K562 (cell line): ENCODE data around the gene RPH3AL. TPM values are rescaled to one million over a fixed set of nuclear protein-coding genes. Genes with fewer than 3 reads are reported as not detected.

Experiments used
- ATAC-seq: fragments of 200-7000 bp; cut with Tn5 transposase; 3 replicates; pipeline ENCODE4 v1.9.1; 2020; ENCODE audit warnings: moderate library complexity
- BruUV-seq: library from RNA; stranded (reverse); fragments of 400-500 nt; replicated peaks from 2 replicates; lab custom pipeline; 2021; lab: Mats Ljungman, UMichigan
- CTCF ChIA-PET: fragments of 300-600 bp; formaldehyde crosslinking; extraction: SDS; loops from one replicate; lab custom pipeline; 2021; ENCODE audit warnings: low intra/inter-chr PET ratio; lab: Yijun Ruan, JAX
- POLR2A ChIA-PET: fragments of 300-600, 350-650 bp; sonication (Branson Sonifier 250); formaldehyde crosslinking; extraction: SDS; loops from one replicate; lab custom pipeline; 2021; ENCODE audit warnings: antibody characterized with exemption, inconsistent platforms; lab: Yijun Ruan, JAX
- DNase-seq, 4 experiments: peaks; one replicate each; pipeline versions ENCODE4 v3.0.0 to v3.0.0-alpha.2; 2011 to 2018; ENCODE audit warnings: low spot score in 3 of 4, mixed read lengths in 3 of 4; ENCODE audit errors: extremely low read depth in 1 of 4
- FAIRE-seq: peaks from 2 replicates; lab custom pipeline; 2011; peaks lifted over from hg19 to GRCh38; lab: Jason Lieb, UNC
- H2AFZ ChIP-seq: 2 replicates; pipeline ENCODE4 v1.6.0; 2011; ENCODE audit warnings: low read depth, low read length, control low read depth, inconsistent platforms
- H3K27ac ChIP-seq: fragments of 200-600 bp; 3 replicates; pipeline ENCODE4 v1.8.0; 2011; ENCODE audit warnings: low read depth, mild to moderate bottlenecking, control low read depth, inconsistent platforms, low read length, moderate library complexity, mixed read lengths; ENCODE audit errors: extremely low read depth
- H3K27me3 ChIP-seq, 2 experiments: fragments of 300-600 bp in 1 of 2; 2 replicates in 1 of 2; 3 replicates in 1 of 2; pipeline versions ENCODE4 v1.6.0 to v1.8.0; 2011; ENCODE audit warnings: inconsistent platforms in 2 of 2, low read length in 2 of 2, mild to moderate bottlenecking in 1 of 2, mixed read lengths in 1 of 2, moderate library complexity in 1 of 2; ENCODE audit not compliant: control insufficient read depth in 2 of 2, insufficient read depth in 2 of 2
- H3K36me3 ChIP-seq: fragments of 300-600 bp; 3 replicates; pipeline ENCODE4 v1.8.0; 2011; ENCODE audit warnings: mild to moderate bottlenecking, low read length, inconsistent platforms; ENCODE audit not compliant: control insufficient read depth, insufficient read depth
- H3K4me1 ChIP-seq, 2 experiments: fragments of 200-600 bp in 1 of 2; replicated peaks in 1 of 2; 2 replicates in 1 of 2; 3 replicates in 1 of 2; pipeline versions ENCODE4 v1.5.1 to v1.8.0; 2011; ENCODE audit warnings: inconsistent platforms in 2 of 2, low read length in 2 of 2, mild to moderate bottlenecking in 1 of 2, mixed read lengths in 1 of 2, moderate library complexity in 1 of 2; ENCODE audit not compliant: control insufficient read depth in 2 of 2, insufficient read depth in 2 of 2
- H3K4me2 ChIP-seq: 2 replicates; pipeline ENCODE4 v1.6.1; 2011; ENCODE audit warnings: low read length, control low read depth, inconsistent platforms, mixed read lengths; ENCODE audit not compliant: insufficient read depth
- H3K4me3 ChIP-seq: fragments of 200-600 bp; sonication (generic), shearing (Covaris generic); 2 replicates; pipeline ENCODE4 v1.5.1; 2016; ENCODE audit warnings: control low read depth, inconsistent platforms
- H3K79me2 ChIP-seq: fragments of 200-600 bp; 3 replicates; pipeline ENCODE4 v1.8.0; 2011; ENCODE audit warnings: low read length, inconsistent platforms; ENCODE audit not compliant: control insufficient read depth, insufficient read depth
- H3K9ac ChIP-seq, 2 experiments: 2 replicates each; pipeline versions ENCODE4 v1.6.0 to v1.6.1; 2011; ENCODE audit warnings: low read depth in 2 of 2, low read length in 2 of 2, control low read depth in 1 of 2, inconsistent platforms in 1 of 2, mild to moderate bottlenecking in 1 of 2, mixed read lengths in 1 of 2; ENCODE audit not compliant: insufficient read depth in 1 of 2
- H3K9me1 ChIP-seq: one replicate; pipeline ENCODE4 v1.6.0; 2011; ENCODE audit warnings: inconsistent platforms, mild to moderate bottlenecking, low read length, moderate library complexity; ENCODE audit not compliant: control insufficient read depth, insufficient read depth
- H3K9me3 ChIP-seq: replicated peaks from 2 replicates; pipeline ENCODE4 v1.5.1; 2011; ENCODE audit warnings: low read depth, low read length, inconsistent platforms; ENCODE audit not compliant: control insufficient read depth, insufficient read depth
- H4K20me1 ChIP-seq: replicated peaks from 2 replicates; pipeline ENCODE4 v1.6.1; 2011; ENCODE audit warnings: low read length, inconsistent platforms, mixed read lengths; ENCODE audit not compliant: control insufficient read depth, insufficient read depth
- ETV1 ChIP-seq: fragments of 450-650 bp; conservative IDR thresholded peaks from 2 replicates; pipeline ENCODE4 v1.6.1; 2016; ENCODE audit warnings: missing genetic modification characterization, control low read depth, low read depth, missing compliant biosample characterization
- MAFF ChIP-seq: IDR thresholded peaks from 2 replicates; pipeline ENCODE4 v1.6.1; 2012; ENCODE audit warnings: low read length, improper control_type of control experiment
- PHF8 ChIP-seq: fragments of 200-600 bp; sonication (generic); IDR thresholded peaks from 2 replicates; pipeline ENCODE4 v1.6.1; 2012; ENCODE audit warnings: mixed run types, mild to moderate bottlenecking, inconsistent platforms, low read length, moderate library complexity, borderline replicate concordance
- PML ChIP-seq: IDR thresholded peaks from 2 replicates; pipeline ENCODE4 v1.6.1; 2012; ENCODE audit warnings: low read length, inconsistent platforms
- SMARCA4 ChIP-seq: fragments of 450-650 bp; IDR thresholded peaks from 2 replicates; pipeline ENCODE4 v1.6.1; 2016
- SNIP1 ChIP-seq: fragments of 450-650 bp; IDR thresholded peaks from 2 replicates; pipeline ENCODE4 v1.7.1; 2017; ENCODE audit warnings: low read depth, mild to moderate bottlenecking
- TSC22D4 ChIP-seq: fragments of 450-650 bp; IDR thresholded peaks from 2 replicates; pipeline ENCODE4 v1.6.1; 2016; ENCODE audit warnings: missing genetic modification characterization, missing biosample characterization, control low read depth
- ZNF274 ChIP-seq: IDR thresholded peaks from 2 replicates; pipeline ENCODE4 v1.6.1; 2011; ENCODE audit warnings: low read depth, mild to moderate bottlenecking, low read length, moderate library complexity, borderline replicate concordance
- ZNF3 ChIP-seq: fragments of 250-450 bp; sonication (Bioruptor Pico); IDR thresholded peaks from 2 replicates; pipeline ENCODE4 v1.5.0; 2021; ENCODE audit warnings: mild to moderate bottlenecking, moderate library complexity
- ZNF444 ChIP-seq: fragments of 250-450 bp; sonication (Bioruptor Pico); IDR thresholded peaks from 2 replicates; pipeline ENCODE4 v1.4.0; 2020; ENCODE audit warnings: mild to moderate bottlenecking, moderate library complexity
- ZNF764 ChIP-seq: fragments of 250-450 bp; sonication (Bioruptor Pico); IDR thresholded peaks from 2 replicates; pipeline ENCODE4 v1.4.0; 2020; ENCODE audit warnings: low read depth, mild to moderate bottlenecking, moderate library complexity
- WGBS: fragments of 100-300 bp; shearing (Covaris generic); methylation state at CpG from one replicate; pipeline ENCODE4 v1.1.6; 2016; ENCODE audit warnings: low coverage, mixed read lengths; ENCODE audit not compliant: insufficient coverage; ENCODE audit errors: missing lambda C conversion rate; 5-methylcytosine and 5-hydroxymethylcytosine counted together
- in situ Hi-C: fragments of 300-500 bp; cut with MboI; formaldehyde crosslinking; loops from 4 replicates; pipeline ENCODE4 v1.15.0; 2018; ENCODE audit warnings: inconsistent platforms, mixed read lengths
- intact Hi-C: fragments of 100-400 bp; cut with micrococcal nuclease; formaldehyde crosslinking; loops from 2 replicates; pipeline ENCODE4 v1.14.2; 2022
- polyA plus RNA-seq, 8 experiments: library from polyadenylated mRNA; depleted of rRNA in 4 of 8; stranded (reverse) in 5 of 8; unstranded in 3 of 8; fragments of >200 nt; fragmentation: Nextera tagmentation in 2 of 8; fragmentation: Illumina TruSeq in 1 of 8; extraction: Ambion mirVana in 2 of 8; extraction: Trizol in 1 of 8; gene quantifications; 2 replicates each; pipeline versions ENCODE4 v1.2.1 to v1.2.3, GENCODE V29; 2011 to 2014; ENCODE audit warnings: inconsistent platforms in 1 of 8, missing spikeins in 1 of 8
- total RNA-seq, 7 experiments: library from RNA; depleted of rRNA in 6 of 7; stranded (reverse); fragments of >200 nt in 6 of 7; fragmentation: Illumina TruSeq in 2 of 7; extraction: Trizol in 2 of 7; gene quantifications; 2 replicates each; pipeline versions ENCODE4 v1.2.1 to v1.2.3, GENCODE V29; 2011 to 2021; ENCODE audit warnings: low replicate concordance in 1 of 7
- TF ChIP-seq, protein P1 (sequence below), 3 experiments: IDR thresholded peaks in 2 of 3; conservative IDR thresholded peaks in 1 of 3; 2 replicates each; pipeline ENCODE4 v1.5.1; 2011 to 2012; ENCODE audit warnings: low read length in 3 of 3, mild to moderate bottlenecking in 3 of 3, control low read depth in 2 of 3, improper control_type of control experiment in 1 of 3, inconsistent platforms in 1 of 3, low read depth in 1 of 3, mixed read lengths in 1 of 3, moderate library complexity in 1 of 3; ENCODE audit not compliant: insufficient read depth in 2 of 3
- TF ChIP-seq, protein P2 (sequence below): fragments of 450-650 bp; formaldehyde crosslinking; IDR thresholded peaks from 2 replicates; pipeline ENCODE4 v1.4.0; 2020; ENCODE audit warnings: mild to moderate bottlenecking, moderate library complexity
- TF ChIP-seq, protein P3 (sequence below): sonication (generic); formaldehyde crosslinking; IDR thresholded peaks from 2 replicates; pipeline ENCODE4 v1.8.0; 2022; ENCODE audit warnings: mild to moderate bottlenecking, missing genetic modification reagents

Gene RPH3AL
- total and polyA plus RNA-seq, 9 of the 15 experiments (the other 6 are each of a cell fraction or from before 2014, with no cell fraction given): 0.18 to 1.7 (median 0.39) TPM

DNA sequence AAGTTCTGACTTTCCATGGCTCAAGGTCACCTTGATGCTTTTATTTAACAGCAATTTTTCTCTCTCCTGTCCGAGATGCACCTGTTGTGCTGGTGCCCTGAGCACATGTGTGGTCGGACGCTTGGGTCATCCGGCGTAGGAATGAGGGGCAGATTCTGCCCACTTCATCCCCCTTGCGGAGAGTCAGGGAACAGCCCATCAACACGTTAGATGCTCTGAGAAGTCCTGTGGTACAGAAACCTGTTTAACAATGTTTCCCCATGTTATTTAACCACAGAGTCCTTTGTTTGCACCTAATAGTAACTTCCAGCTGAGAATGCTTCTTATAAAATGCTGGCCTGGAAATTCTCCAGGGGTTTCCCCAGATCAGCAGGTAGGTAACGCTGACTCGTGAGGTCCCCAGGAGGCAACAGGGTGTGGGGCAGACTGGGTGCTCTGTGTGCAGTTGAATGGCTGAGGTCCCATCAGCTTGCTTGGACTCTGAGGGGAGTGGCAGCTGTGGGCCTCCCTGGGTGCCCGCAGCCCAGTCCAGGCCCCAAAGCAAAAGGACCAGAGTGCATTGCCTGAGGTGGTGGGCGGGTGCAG is 189.0 kb downstream of the RPH3AL start (continued):
- TF ChIP-seq TSC22D4 (no peak), SNIP1 (no peak)
- TF ChIP-seq, protein P1, sequence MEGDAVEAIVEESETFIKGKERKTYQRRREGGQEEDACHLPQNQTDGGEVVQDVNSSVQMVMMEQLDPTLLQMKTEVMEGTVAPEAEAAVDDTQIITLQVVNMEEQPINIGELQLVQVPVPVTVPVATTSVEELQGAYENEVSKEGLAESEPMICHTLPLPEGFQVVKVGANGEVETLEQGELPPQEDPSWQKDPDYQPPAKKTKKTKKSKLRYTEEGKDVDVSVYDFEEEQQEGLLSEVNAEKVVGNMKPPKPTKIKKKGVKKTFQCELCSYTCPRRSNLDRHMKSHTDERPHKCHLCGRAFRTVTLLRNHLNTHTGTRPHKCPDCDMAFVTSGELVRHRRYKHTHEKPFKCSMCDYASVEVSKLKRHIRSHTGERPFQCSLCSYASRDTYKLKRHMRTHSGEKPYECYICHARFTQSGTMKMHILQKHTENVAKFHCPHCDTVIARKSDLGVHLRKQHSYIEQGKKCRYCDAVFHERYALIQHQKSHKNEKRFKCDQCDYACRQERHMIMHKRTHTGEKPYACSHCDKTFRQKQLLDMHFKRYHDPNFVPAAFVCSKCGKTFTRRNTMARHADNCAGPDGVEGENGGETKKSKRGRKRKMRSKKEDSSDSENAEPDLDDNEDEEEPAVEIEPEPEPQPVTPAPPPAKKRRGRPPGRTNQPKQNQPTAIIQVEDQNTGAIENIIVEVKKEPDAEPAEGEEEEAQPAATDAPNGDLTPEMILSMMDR (IDR thresholded peaks at IDR 0.05 in 2 of 3, conservative IDR thresholded peaks at IDR 0.05 in 1 of 3; ENCODE audit: insufficient read depth in 2 of 3, low read depth in 1 of 3, low read length in 3 of 3): peak; percentile 39 to 54 (median 48)

DNA sequence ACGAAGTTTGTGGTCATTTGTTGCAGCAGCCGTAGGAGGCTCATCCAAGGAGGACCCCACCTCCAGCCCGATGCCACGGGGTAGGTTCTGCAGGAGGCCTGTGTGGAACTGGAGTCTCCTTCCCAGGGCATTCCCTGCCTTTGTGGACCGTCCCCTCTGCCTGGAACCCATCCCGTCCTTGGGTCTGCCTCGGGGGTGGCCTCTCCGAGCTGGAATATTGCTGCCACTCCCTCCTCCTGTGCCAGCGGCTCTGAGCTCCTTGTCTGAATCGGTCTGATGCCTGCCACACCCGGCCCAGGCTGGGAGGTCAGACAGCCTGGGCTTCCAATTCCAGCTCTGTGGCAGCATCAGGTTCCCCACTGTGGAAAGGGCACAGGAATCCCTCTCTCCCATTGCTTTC is 189.9 kb downstream of the RPH3AL start:
- H3K9me3 ChIP-seq: no peaks in the 10 kb centered on the region
- no peaks in the 10 kb centered on the region for H3K36me3 ChIP-seq
- ATAC-seq: no peak
- H2AFZ ChIP-seq: no peak overlapping the region
- no peaks in the 10 kb centered on the region for H3K79me2 ChIP-seq
- H3K4me2 ChIP-seq: no peak overlapping the region
- no peak overlapping the region for H3K9ac ChIP-seq
- TF ChIP-seq PHF8 (no peak), ETV1 (tag) (no peak), ZNF764 (CRISPR knock-in tag) (no peak), PML (no peak), MAFF (no peak), ZNF274 (no peak), ZNF444 (CRISPR knock-in tag) (no peak), ZNF3 (CRISPR knock-in tag) (no peak), SMARCA4 (no peak)
- TF ChIP-seq, protein P2, sequence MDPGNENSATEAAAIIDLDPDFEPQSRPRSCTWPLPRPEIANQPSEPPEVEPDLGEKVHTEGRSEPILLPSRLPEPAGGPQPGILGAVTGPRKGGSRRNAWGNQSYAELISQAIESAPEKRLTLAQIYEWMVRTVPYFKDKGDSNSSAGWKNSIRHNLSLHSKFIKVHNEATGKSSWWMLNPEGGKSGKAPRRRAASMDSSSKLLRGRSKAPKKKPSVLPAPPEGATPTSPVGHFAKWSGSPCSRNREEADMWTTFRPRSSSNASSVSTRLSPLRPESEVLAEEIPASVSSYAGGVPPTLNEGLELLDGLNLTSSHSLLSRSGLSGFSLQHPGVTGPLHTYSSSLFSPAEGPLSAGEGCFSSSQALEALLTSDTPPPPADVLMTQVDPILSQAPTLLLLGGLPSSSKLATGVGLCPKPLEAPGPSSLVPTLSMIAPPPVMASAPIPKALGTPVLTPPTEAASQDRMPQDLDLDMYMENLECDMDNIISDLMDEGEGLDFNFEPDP (CRISPR knock-in tag): no peak
- TF ChIP-seq, protein P3, sequence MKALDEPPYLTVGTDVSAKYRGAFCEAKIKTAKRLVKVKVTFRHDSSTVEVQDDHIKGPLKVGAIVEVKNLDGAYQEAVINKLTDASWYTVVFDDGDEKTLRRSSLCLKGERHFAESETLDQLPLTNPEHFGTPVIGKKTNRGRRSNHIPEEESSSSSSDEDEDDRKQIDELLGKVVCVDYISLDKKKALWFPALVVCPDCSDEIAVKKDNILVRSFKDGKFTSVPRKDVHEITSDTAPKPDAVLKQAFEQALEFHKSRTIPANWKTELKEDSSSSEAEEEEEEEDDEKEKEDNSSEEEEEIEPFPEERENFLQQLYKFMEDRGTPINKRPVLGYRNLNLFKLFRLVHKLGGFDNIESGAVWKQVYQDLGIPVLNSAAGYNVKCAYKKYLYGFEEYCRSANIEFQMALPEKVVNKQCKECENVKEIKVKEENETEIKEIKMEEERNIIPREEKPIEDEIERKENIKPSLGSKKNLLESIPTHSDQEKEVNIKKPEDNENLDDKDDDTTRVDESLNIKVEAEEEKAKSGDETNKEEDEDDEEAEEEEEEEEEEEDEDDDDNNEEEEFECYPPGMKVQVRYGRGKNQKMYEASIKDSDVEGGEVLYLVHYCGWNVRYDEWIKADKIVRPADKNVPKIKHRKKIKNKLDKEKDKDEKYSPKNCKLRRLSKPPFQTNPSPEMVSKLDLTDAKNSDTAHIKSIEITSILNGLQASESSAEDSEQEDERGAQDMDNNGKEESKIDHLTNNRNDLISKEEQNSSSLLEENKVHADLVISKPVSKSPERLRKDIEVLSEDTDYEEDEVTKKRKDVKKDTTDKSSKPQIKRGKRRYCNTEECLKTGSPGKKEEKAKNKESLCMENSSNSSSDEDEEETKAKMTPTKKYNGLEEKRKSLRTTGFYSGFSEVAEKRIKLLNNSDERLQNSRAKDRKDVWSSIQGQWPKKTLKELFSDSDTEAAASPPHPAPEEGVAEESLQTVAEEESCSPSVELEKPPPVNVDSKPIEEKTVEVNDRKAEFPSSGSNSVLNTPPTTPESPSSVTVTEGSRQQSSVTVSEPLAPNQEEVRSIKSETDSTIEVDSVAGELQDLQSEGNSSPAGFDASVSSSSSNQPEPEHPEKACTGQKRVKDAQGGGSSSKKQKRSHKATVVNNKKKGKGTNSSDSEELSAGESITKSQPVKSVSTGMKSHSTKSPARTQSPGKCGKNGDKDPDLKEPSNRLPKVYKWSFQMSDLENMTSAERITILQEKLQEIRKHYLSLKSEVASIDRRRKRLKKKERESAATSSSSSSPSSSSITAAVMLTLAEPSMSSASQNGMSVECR (CRISPR knock-in tag): no peak
- H3K27ac ChIP-seq: no peak overlapping the region
- 0% methylated on average over 8 of the region's 11 CpGs for WGBS
- H3K4me1 ChIP-seq: no peaks in the 10 kb centered on the region
- no peak for FAIRE-seq
- no peaks in the 10 kb centered on the region for H3K9me1 ChIP-seq
- ChIA-PET CTCF (no interaction called here), POLR2A (interaction anchor here (1.5 kb wide), 1 partner anchor 11 kb away, joined by 4 read pairs; no protein-coding TSS in a partner anchor)
- intact Hi-C loops: no loop called here
- BruUV-seq: no TSS peak
- DNase-seq: no peak
- peaks cover 3 to 38% of the 10 kb centered on the region in 2 experiments; a peak in 4 of 5 replicates for H3K27me3 ChIP-seq
- no peaks in the 10 kb centered on the region for H4K20me1 ChIP-seq
- no peak overlapping the region for H3K4me3 ChIP-seq
- in situ Hi-C loops: no loop called here
